ENCODE measurements around the gene SCN10A. TPM values are rescaled to one million over a fixed set of nuclear protein-coding genes. Genes with fewer than 3 reads are reported as not detected.

Gene SCN10A
- total RNA-seq, 4 donors from 2014 or later = not detected

GRCh38 chr3:38647217-38647970, 168.6 kb downstream of the SCN10A start:
- Histone ChIP-seq H3K4me1 (peaks cover 0 to 19% (median 6%) of the 10 kb centered on the region in 4 donors), H3K4me3 (no peak overlapping the region), H3K27me3 (peaks cover 0 to 12% of the 10 kb centered on the region in 2 donors), H3K9me3 (no peaks in the 10 kb centered on the region), H3K27ac (no peak overlapping the region), H3K36me3 (no peaks in the 10 kb centered on the region)
- DNase-seq = no peak
- TF ChIP-seq POLR2A (IDR thresholded peaks at IDR 0.05) = no peak
- TF ChIP-seq CTCF (IDR thresholded peaks at IDR 0.05) = no peak

Other genes starting within 250 kb of the SCN10A start
- under 1 TPM in 1 of 4 donors, not detected in 3; 0.13 TPM for gene SCN5A, start 166.5 kb downstream of the SCN10A start, total RNA-seq
- gene SCN11A, start 235.7 kb upstream of the SCN10A start, total RNA-seq = 1 to 10 TPM in 1 of 4 donors, under 1 TPM in 2, not detected in 1; 0.28 to 1.7 (median 0.67) TPM
- 10 to 100 TPM; 24.2 to 35.5 (median 31.2) TPM for gene WDR48, start 235.8 kb upstream of the SCN10A start, total RNA-seq

All from Peyer's patch (tissue), 4 donors.